Embryonic facial prominence (tissue), 1 donor: ENCODE measurements around the gene TATDN3.
"Not testable (repeated sequence)": the region's sequence is repeated elsewhere in the genome, so short reads cannot be mapped to it uniquely, and the experiment has no call there.

Source experiments
- DNase-seq: peaks from one replicate; pipeline ENCODE4 v3.0.0-alpha.2; 2016; ENCODE audit errors: extremely low spot score

The TATDN3 gene

DNA sequence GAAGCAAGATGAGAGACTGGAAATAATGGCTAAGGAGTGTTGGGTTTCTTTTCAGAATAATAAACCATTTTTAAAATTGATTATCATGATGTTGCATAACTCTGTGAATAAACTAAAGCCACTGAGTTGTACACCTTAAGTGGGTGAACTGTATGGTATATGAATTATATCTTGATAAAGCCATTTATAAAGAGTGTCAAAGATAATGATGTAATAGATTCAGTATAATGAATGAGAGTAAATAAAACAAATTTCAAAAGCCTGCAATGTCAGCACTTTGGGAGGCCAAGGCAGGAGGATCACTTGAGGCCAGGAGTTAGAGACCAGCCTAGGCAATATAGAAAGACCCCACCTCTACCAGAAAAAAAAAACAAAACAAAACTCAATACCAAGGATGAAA, 16.5 kb upstream of the TATDN3 start:
- no peak for DNase-seq

DNA sequence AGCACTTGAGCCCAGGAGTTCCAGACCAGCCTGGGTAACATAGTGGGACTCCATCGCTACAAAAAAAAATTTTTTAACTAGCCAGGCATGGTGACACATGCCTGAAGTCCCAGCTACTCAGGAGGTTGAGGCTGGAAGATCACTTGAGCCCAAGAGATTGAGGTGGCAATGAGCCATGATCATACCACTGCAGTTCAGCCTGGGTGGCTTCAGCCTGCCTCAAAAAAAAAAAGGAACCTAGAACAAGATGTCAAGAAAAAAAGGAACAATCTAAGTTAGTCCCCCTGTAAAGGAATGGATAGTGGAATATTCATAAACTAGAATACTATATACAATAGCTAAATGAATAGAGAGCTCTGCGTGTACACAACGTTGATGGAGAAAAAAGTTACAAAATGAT, 14.5 kb upstream of the TATDN3 start:
- no peak for DNase-seq

DNA sequence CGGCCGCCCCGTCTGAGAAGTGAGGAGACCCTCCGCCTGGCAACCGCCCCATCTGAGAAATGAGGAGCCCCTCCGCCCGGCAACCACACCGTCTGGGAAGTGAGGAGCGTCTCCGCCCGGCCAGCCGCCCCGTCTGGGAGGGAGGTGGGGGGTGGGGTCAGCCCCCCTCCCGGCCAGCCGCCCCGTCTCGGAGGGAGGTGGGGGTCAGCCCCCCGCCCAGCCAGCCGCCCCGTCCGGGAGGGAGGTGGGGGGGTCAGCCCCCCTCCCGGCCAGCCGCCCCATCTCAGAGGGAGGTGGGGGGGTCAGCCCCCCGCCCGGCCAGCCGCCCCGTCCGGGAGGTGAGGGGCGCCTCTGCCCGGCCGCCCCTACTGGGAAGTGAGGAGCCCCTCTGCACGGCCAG, 12.6 kb upstream of the TATDN3 start:
- not testable (repeated sequence) for DNase-seq

DNA sequence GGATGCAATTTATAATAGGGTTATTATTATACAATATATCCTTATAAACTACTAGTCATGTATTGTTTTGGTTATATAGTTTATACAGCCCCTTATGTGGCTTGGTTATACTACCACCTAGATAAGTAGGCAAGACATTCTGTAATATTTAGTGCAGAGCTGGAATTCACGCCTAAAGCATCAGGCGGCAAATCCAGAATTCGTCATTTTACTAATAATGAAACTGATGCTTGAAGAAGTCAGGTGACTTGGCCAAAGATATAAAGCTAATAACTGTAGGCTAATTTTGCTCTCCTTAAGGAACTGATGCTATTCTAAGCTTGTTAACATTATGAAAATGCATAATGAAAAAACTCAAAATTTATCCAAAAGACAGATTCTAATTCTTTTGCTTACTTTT, 10.9 kb upstream of the TATDN3 start:
- DNase-seq, result no peak

DNA sequence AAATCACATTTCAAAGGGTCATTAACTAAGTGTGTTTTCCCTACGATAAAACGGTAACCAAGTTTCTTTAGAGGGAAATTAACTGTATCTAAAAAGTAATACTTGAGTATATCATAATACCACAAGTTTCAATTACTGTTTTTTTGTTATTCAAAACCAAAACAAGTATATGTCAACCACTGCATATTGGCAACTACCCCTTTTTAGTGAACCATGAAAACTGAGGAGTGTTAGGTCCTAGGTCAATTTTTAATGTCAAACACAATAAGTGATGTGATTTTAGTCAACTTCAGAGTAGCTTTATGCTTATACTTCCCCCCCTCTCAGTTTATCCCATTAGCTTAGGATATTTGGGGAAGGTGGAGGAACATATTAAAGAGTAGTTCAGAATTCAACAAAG, 10.5 kb upstream of the TATDN3 start:
- no peak for DNase-seq

DNA sequence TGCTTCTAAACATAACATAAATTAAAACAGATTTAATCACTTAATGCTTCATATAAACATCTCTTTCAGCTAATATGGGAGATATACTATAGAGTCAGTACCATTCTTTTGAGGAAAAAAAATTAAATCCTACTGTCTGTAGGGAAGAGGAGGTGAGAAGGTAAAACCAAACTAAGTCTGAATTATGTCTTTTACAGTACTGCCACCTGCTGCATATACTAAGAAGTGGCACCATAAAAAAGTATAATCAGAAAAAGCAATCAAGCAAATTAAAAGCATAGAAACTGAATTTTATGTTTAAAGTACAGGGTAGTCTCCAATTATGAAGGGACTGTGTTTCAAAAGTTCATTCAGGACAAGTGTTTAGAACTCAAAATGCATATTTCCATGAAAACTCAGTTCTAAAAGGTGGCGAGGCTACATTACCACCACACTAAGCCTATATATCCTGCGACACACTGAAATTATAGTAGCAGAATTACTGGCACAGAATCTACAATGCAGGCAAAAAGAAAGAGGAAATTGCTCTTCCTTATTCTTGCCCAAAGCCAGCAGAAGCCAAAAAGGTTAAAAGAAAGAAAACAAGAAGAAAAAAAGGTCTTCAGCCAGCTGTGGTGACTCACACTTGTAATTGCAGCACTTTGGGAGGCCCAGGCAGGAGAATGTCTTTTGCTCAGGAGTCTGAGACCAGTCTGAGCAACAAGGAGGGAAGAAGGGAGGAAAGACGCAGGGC, 9.1 kb upstream of the TATDN3 start:
- no peak for DNase-seq

DNA sequence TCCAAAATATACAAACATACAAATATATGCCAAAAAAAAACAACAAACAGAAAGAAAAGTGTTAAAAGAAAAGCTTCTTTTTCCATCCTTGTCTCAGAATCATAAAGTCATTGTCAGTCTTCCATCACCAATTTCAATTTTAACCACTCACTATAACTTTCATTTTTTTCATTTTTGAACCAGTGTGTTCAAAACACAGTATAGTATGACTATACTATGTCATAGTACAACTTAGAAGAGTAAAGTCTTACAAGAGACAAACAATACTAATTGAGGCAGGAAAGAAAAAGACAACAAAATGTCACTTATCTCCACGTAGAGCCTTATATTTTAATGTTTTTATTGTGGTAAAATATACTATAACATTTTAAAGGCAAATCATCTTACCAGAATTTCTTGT, 7.7 kb upstream of the TATDN3 start:
- no peak for DNase-seq

DNA sequence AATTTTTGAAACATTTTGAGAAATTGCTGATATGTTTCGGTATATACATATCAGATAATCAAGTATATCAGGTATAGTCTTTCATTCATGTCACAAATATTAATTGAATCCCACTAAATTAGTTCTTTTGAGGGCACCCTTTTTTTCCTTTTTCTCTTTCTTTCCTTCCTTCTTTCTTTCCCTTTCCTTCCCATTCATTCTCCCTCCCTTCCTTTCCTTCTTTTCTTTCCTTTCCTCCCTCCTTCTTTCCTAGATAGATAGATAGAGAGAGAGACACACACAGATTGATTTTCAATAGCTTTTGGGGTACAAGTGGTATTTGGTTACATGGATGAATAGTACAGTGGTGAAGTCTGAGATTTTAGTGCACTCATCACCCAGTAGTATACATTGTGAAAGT, 5.8 kb upstream of the TATDN3 start:
- DNase-seq, result no peak

DNA sequence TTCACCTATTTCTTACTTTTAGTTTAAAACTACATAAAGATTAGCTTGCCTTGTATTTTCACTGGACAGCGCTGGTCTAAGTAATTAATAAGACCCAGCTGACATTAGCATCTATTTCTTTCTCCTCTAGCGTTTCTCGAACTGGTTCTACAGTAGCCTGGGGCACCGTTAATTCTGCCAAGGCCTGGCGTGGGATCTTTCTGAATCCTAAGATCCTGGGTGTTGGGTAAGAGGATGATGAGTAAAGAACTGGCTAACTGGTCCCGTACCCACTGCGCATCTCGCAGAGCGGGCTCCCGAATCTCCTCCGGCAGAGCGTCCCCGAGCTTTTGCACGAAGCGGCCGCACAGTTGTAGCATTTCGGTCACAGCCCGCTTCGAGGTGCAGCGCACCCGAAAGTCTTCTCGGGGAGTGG, 426 bp upstream of the TATDN3 start:
- DNase-seq, result no peak

DNA sequence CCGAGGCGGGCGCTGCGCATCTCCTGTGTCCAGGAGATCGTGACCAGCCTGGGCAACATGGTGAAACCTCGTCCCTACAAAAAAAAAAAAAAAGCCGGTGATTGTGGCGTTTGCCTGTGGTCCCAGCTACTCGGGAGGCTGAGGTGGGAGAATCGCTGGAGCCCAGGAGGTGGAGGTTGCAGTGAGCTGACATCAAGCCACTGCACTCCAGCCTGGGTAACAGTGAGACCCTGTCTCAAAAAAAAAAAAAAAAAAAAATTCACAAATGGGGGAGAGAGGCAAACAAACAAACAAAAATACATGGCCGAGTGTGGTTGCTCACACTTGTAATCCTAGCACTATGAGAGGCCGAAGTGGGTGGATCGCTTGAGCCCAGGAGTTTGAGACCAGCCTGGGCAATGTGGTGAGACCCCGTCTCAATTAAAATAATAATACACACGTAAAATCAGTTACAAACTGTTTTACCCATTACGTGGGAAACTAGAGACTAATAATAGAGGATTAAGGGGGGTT, 758 bp downstream of the TATDN3 start:
- DNase-seq, result no peak

DNA sequence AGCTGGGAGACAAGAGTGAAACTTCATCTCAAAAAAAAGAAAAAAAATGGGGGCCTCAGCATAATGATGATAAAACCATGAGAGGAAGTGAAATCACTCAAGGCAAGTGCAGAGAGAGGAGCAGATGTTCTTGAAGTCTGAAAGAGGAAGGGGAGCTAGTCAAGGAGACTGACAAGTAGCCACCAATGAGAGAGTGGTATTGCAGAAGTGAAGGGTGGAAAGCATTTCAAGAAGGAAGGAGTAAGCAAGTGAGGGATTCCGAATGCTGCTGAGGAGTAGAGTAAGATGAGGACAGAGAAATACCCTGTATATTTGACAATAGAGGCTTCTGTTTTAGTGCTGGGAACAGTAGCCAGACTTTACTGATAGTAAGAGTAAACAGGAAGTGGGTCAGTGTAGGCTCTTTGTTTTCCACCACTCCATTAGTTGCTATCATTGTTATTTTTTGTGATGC, 2.9 kb downstream of the TATDN3 start:
- no peak for DNase-seq

DNA sequence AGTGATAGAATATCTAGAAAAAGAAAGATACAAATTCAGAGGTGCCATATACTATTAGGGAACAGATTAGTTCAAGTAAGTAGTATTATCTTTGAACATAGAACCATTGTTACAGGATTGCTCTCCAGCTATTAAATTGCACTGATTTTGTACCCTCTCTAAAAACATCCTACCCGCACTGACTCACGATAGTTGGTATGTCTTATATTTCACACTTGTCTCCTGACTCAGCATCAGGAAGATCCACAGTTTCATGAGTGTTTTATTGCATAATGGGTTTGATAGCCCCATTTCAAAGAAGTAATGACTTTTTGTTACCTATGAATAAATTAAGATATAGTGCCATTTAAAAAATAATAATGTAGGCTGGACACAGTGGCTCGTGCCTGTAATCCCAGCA, 6.0 kb downstream of the TATDN3 start:
- no peak for DNase-seq

DNA sequence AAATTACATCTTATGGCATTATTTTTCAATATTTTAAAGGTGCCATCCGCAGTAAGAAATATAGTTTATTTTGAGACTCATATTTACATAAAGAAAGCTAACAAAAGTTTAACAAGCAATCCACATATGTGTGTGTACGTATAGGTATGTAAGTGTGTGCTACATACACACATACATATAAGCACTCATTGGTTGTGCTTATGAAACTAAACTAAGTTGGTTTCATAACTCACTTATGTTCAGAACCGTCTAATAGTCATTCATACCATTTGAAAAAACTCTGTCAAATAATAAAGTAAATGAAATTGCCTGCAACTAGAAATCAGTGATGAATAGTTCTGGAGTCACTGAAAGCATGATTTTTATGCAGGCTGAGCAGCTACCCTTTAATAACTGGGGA, 14.1 kb downstream of the TATDN3 start:
- DNase-seq, result no peak

DNA sequence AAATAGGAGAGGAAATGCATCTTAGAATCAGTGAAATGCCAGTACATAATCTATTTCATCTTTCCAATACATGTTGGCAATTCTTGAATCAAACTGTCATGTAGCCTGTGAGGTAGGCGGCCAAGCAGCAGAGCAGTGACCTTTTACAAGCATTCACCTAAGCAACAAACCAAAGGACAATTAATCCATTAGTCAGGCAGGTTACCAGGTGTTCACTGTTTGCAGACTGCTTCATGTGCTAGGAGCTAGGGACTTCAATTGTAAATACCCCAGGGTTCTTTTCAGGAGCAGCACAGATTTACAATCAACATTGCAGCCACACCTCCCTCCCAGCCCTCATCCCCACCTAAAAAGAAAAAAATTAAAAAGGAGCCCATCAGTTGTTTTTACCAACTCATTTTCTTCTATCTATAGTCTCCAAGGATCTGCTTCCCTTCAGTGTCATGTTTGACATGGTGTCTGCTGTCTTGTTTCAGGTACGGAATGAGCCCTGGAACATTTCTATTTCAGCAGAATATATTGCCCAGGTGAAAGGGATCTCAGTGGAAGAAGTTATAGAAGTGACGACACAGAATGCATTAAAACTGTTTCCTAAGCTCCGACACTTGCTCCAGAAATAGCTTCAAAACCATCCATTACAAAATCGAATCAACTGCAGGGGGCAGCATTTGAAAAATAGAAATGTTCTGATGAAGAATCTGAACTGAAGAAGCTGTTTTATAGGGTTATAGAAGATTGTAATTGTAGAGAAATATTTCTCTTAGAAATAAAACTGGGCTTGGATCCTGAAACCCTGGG, 23.0 kb downstream of the TATDN3 start:
- DNase-seq, result no peak

DNA sequence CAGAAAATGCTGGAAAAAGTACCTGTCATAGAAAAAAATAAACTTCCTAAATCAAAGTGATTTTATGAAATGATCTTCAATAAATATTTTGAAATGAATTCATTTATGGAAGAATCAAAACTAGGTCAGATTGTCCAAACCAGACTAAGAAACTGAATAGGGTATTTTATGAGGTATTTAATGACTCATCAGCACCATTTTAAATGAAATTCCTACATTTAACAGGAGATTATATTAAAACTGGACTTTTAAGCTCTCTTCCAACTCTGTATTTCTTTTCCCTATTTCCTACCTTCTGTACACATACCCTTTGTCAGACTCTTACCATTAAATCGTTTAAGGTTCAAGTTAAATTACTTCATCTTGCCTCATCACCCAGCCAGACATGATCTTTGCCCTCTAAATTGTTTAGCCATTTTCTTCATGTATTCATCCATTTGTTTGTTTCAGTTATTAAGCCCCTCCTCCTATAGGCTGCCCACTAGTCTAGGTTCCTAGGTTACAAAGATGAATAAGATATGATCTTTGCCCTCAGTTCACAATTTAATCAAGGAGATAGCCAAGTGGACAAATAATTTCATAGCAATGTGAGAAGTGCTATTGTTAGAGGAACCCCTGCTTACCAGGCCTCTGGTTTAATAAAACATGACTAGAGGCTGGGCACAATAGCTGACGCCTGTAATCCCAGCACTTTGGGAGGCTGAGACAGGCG, 25.0 kb downstream of the TATDN3 start:
- DNase-seq, result no peak

DNA sequence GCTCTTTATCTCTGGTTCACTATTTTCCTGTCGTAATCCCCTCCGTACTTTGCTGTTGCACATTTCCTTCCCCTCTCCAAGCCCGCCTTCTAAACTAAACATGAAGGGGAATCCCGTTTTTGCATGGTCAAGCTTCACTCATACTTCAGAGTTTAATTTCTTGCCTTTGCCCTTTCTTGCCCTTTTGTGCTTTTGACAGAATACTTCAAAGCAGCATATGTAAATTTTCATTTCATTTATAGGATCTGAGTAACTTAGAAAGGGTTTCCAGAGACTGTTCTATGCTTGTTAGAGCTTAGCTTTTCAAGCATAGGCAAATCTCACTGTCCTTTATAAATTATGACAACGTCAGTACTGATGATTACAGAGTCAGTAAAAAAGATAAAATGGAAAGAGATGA, 28.0 kb downstream of the TATDN3 start:
- DNase-seq, result no peak

DNA sequence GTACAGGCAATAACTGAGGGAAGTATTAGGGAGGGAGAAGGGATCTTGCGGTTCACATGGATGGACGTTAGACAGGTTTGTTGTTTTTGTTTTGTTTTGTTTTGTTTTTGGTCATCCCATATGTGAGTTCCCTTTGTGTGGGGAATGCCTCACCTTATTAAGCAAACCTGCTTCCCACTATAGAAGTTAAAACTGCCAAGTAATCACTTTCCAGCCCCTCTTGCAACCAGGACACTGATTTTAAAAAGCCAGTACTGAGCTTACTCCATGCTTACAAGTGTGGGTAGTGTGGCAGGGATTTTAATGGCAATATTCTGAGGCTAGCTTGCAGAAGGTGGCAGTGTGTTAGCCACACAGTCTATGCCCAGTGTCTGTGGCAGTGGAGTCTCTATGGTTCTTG, 29.3 kb downstream of the TATDN3 start:
- DNase-seq, result no peak

DNA sequence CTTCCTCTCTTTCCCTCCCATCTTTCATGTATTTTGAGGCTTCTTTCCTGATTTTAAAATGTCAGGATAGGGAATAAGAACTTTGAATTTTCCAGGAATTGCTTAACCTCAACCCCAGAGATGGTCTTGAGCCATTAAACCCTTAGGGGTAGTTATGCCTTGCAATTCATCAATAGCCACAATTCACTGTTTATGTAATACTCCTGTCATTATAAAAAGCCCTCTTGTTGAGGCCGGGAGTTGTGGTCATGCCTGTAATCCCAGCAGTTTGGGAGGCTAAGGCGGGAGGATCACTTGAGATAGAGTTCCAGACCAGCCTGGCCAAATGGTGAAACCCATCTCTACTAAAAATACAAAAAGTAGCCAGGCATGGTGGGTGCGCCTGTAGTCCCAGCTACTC, 31.3 kb downstream of the TATDN3 start:
- DNase-seq, result no peak

DNA sequence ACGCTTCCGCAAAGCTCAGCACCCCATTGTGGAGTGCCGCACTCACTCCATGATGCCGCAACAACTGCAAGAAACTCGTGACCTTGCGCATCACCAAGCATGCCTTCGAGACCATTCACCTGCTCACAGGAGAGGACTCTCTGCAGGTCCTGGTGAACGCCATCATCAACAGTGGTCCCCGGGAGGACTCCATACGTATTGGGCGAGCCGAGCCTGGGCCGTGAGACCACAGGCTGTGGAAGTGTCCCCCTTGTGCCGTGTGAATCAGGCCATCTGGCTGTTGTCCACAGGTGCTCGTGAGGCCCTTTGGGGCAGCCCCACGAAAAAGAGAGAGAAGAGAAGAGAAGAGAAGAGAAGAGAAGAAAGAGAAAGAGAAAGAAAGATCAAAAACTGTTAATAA, 32.5 kb downstream of the TATDN3 start:
- DNase-seq, result no peak

DNA sequence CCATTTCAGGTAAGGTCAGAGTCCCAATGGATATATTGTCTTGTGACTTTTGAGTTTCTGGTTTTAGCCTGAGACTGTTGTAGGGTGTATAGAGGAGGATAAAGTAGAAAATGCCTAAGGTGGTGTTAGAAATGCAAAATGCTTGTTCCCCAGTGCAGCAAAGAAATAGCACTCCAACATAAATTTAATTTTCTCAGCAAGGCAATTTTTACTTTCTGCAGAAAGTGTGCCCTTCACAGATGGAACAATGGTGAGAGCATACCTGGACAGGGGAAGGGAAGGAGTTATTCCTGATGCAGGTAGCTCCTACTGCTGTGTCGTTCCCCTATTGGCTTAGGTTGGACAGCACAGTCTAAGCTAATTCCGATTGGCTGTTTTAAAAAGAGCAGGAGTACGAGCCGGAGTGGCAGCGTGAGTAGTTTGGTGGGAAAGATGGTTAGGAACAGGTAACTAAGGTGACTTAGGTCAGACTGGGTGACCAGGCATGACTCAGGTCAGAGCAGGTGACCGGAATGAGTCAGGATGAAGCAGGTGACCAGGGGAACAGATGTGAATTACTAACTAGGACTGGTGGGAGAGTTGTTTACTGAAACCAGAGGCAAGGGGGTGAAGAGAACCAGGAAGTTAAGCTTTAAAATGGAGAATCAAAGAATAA, 34.2 kb downstream of the TATDN3 start:
- DNase-seq, result no peak

DNA sequence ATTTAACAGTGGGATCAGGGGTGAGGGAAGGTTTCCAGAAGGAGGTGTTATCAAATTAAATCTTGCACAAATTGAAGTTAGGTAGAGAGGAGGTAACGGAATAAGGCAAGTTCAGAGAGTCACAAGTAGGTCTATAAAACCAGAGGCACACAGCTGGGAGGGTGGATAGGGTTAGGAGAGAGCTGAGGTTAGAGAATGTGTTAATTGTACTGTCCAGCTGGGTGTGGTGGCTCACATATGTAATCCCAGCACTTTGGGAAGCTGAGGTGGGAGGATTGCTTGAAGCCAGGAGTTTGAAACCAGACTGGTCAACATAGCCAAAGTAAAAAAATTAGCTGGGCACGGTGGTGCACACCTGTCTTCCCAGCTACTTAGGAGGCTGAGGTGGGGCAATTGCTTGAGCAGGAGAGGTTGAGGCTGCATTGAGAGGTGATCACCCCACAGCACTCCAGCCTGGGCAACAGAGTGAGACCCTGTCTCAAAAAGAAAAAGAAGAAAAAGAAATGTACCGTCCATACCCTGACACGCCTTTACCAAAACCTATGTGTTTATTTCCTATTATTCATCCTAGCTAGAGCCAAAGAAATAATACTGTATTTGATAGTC, 35.6 kb downstream of the TATDN3 start:
- no peak for DNase-seq
